Smooth muscle cell (in vitro differentiated cells): Measurements from ENCODE around the gene EDDM13. TPM values are rescaled to one million over a fixed set of nuclear protein-coding genes. Genes with fewer than 3 reads are reported as not detected.

Source experiments
- DNase-seq: peaks from one replicate; lab custom pipeline; 2025; ENCODE audit not compliant: unreplicated experiment; lab: John Stamatoyannopoulos, UW
- H2AFZ ChIP-seq: fragments of 200-600 bp; sonication (generic); 2 replicates; pipeline ENCODE4 v1.6.0; 2016; ENCODE audit warnings: antibody characterized with exemption, low read depth, mild to moderate bottlenecking
- H3F3A ChIP-seq: fragments of 200-600 bp; sonication (generic); 2 replicates; pipeline ENCODE4 v1.6.0; 2017; ENCODE audit warnings: antibody characterized with exemption, low read depth
- H3K27ac ChIP-seq: fragments of 200-600 bp; sonication (generic); 2 replicates; pipeline ENCODE4 v1.5.1; 2016; ENCODE audit warnings: low read depth, mild to moderate bottlenecking
- H3K27me3 ChIP-seq: fragments of 200-600 bp; sonication (generic); 2 replicates; pipeline ENCODE4 v1.6.1; 2016; ENCODE audit warnings: low read depth, mild to moderate bottlenecking
- H3K36me3 ChIP-seq: fragments of 200-600 bp; sonication (generic); 2 replicates; pipeline ENCODE4 v1.5.1; 2016; ENCODE audit warnings: low read depth
- H3K4me1 ChIP-seq: fragments of 200-600 bp; sonication (generic); 2 replicates; pipeline ENCODE4 v1.5.1; 2016; ENCODE audit warnings: low read depth
- H3K4me2 ChIP-seq: fragments of 200-600 bp; sonication (generic); 2 replicates; pipeline ENCODE4 v1.6.0; 2016; ENCODE audit warnings: mild to moderate bottlenecking
- H3K4me3 ChIP-seq: fragments of 200-600 bp; sonication (generic); 2 replicates; pipeline ENCODE4 v1.5.1; 2016; ENCODE audit warnings: mild to moderate bottlenecking
- H3K79me2 ChIP-seq: fragments of 200-600 bp; sonication (generic); 2 replicates; pipeline ENCODE4 v1.6.0; 2016; ENCODE audit warnings: low read depth, mild to moderate bottlenecking
- H3K9ac ChIP-seq: fragments of 200-600 bp; sonication (generic); 2 replicates; pipeline ENCODE4 v1.6.0; 2016; ENCODE audit warnings: low read depth
- H3K9me3 ChIP-seq: fragments of 200-600 bp; sonication (generic); replicated peaks from 2 replicates; pipeline ENCODE4 v1.5.1; 2016; ENCODE audit warnings: low read depth
- H4K20me1 ChIP-seq: fragments of 200-600 bp; sonication (generic); 2 replicates; pipeline ENCODE4 v1.6.0; 2016; ENCODE audit warnings: low read depth
- CTCF ChIP-seq: fragments of 200-600 bp; sonication (generic); IDR thresholded peaks from 2 replicates; pipeline ENCODE4 v1.5.1; 2017; ENCODE audit warnings: borderline replicate concordance, mild to moderate bottlenecking, antibody characterized with exemption; ENCODE audit not compliant: insufficient read depth, poor library complexity, severe bottlenecking
- WGBS: methylation state at CpG from one replicate; pipeline ENCODE4 v1.1.7; 2016; ENCODE audit warnings: low lambda C conversion rate; 5-methylcytosine and 5-hydroxymethylcytosine counted together
- polyA plus RNA-seq: library from polyadenylated mRNA; unstranded; fragments of >200 nt; fragmentation: Nextera tagmentation; extraction: Ambion mirVana; gene quantifications from 2 replicates; pipeline ENCODE4 v1.2.1, GENCODE V29; 2016
- total RNA-seq: library from RNA; depleted of rRNA; stranded (reverse); fragments of >200 nt; gene quantifications from 2 replicates; pipeline ENCODE4 v1.2.3, GENCODE V29; 2014

EDDM13 gene
- total and polyA plus RNA-seq, 2 experiments from 2014 or later = 0.58 TPM; not detected in 1

- no peaks in the 10 kb centered on the region for H3F3A ChIP-seq
- no peaks in the 10 kb centered on the region for H4K20me1 ChIP-seq
- no peaks in the 10 kb centered on the region for H3K4me1 ChIP-seq
- no peaks in the 10 kb centered on the region for H3K36me3 ChIP-seq
- no peak for DNase-seq
- no peak for TF ChIP-seq CTCF
- no peaks in the 10 kb centered on the region for H3K79me2 ChIP-seq
- WGBS = 92% methylated on average over 3 of the region's 3 CpGs
- no peaks in the 10 kb centered on the region for H3K27me3 ChIP-seq
- H3K9ac ChIP-seq = no peak overlapping the region
- no peak overlapping the region for H3K4me2 ChIP-seq
- H3K4me3 ChIP-seq = no peak overlapping the region
- no peak overlapping the region for H3K27ac ChIP-seq
- H2AFZ ChIP-seq = no peak overlapping the region
- H3K9me3 ChIP-seq = no peaks in the 10 kb centered on the region
These were observed 27.1 kb downstream of the EDDM13 start for GRCh38 chr19:56299688-56300087.

- no peak overlapping the region for H2AFZ ChIP-seq
- H3K79me2 ChIP-seq = no peaks in the 10 kb centered on the region
- WGBS = 81% methylated on average over 5 of the region's 5 CpGs
- H3K36me3 ChIP-seq = no peaks in the 10 kb centered on the region
- H3K27me3 ChIP-seq = no peaks in the 10 kb centered on the region
- H3K4me3 ChIP-seq = no peak overlapping the region
- no peaks in the 10 kb centered on the region for H3K4me1 ChIP-seq
- no peak for DNase-seq
- no peaks in the 10 kb centered on the region for H4K20me1 ChIP-seq
- no peaks in the 10 kb centered on the region for H3F3A ChIP-seq
- H3K9ac ChIP-seq = no peak overlapping the region
- H3K4me2 ChIP-seq = no peak overlapping the region
- no peaks in the 10 kb centered on the region for H3K9me3 ChIP-seq
- no peak for TF ChIP-seq CTCF
- H3K27ac ChIP-seq = no peak overlapping the region
These were observed 28.6 kb downstream of the EDDM13 start for GRCh38 chr19:56301155-56301554.

GRCh38 chr19:56301886-56302620 is 29.5 kb downstream of the EDDM13 start:
- Histone ChIP-seq H3F3A (no peaks in the 10 kb centered on the region), H3K9me3 (no peaks in the 10 kb centered on the region), H3K4me1 (no peaks in the 10 kb centered on the region), H4K20me1 (no peaks in the 10 kb centered on the region), H3K79me2 (no peaks in the 10 kb centered on the region), H3K4me3 (no peak overlapping the region), H3K27me3 (no peaks in the 10 kb centered on the region), H3K36me3 (no peaks in the 10 kb centered on the region), H3K9ac (no peak overlapping the region), H3K4me2 (no peak overlapping the region), H3K27ac (no peak overlapping the region), H2AFZ (no peak overlapping the region)
- 84% methylated on average over 7 of the region's 9 CpGs for WGBS
- DNase-seq = no peak
- TF ChIP-seq CTCF = no peak

- no peaks in the 10 kb centered on the region for H3K36me3 ChIP-seq
- H3K4me2 ChIP-seq = no peak overlapping the region
- H2AFZ ChIP-seq = no peak overlapping the region
- H3K79me2 ChIP-seq = no peaks in the 10 kb centered on the region
- no peaks in the 10 kb centered on the region for H3K9me3 ChIP-seq
- 93% methylated on average over 9 of the region's 9 CpGs for WGBS
- no peak overlapping the region for H3K4me3 ChIP-seq
- H3K9ac ChIP-seq = no peak overlapping the region
- H3F3A ChIP-seq = no peaks in the 10 kb centered on the region
- H4K20me1 ChIP-seq = no peaks in the 10 kb centered on the region
- H3K4me1 ChIP-seq = no peaks in the 10 kb centered on the region
- no peak overlapping the region for H3K27ac ChIP-seq
- no peaks in the 10 kb centered on the region for H3K27me3 ChIP-seq
- no peak for TF ChIP-seq CTCF
- no peak for DNase-seq
These were observed 31.7 kb downstream of the EDDM13 start for GRCh38 chr19:56304243-56304642.
